SK-N-SH (cell line): ENCODE results near the gene TRMO. TPM values are rescaled to one million over a fixed set of nuclear protein-coding genes. Genes with fewer than 3 reads are reported as not detected.

Source experiments
- CTCF ChIA-PET: fragments of 300-600, 350-600 bp; formaldehyde crosslinking; extraction: SDS; loops from one replicate; lab custom pipeline; 2021; lab: Yijun Ruan, JAX
- POLR2A ChIA-PET: fragments of 350-600 bp; sonication (Branson Sonifier 250); formaldehyde crosslinking; extraction: SDS; loops from one replicate; lab custom pipeline; 2020; ENCODE audit warnings: antibody characterized with exemption, inconsistent platforms; lab: Yijun Ruan, JAX
- DNase-seq: peaks from one replicate; pipeline ENCODE4 v3.0.0; 2012
- H2AFZ ChIP-seq: fragments of 200-600 bp; sonication (generic); 2 replicates; pipeline ENCODE4 v1.8.1; 2016; ENCODE audit warnings: antibody characterized with exemption, mild to moderate bottlenecking, low read depth
- H3F3A ChIP-seq: fragments of 200-600 bp; sonication (generic); replicated peaks from 2 replicates; pipeline ENCODE3; 2016; ENCODE audit warnings: antibody characterized with exemption, mild to moderate bottlenecking; ENCODE audit not compliant: insufficient read depth
- H3K27ac ChIP-seq, 2 experiments: fragments of 200-500 bp in 1 of 2; fragments of 200-600 bp in 1 of 2; sonication (Bioruptor generic) in 1 of 2; sonication (generic), shearing (Covaris generic) in 1 of 2; 2 replicates each; pipeline versions ENCODE4 v1.5.1 to v1.6.1; 2014 to 2016; ENCODE audit warnings: low read depth in 2 of 2, inconsistent platforms in 1 of 2, low read length in 1 of 2, mild to moderate bottlenecking in 1 of 2, mixed read lengths in 1 of 2
- H3K27me3 ChIP-seq: fragments of 200-600 bp; sonication (generic), shearing (Covaris generic); 2 replicates; pipeline ENCODE4 v1.6.1; 2016; ENCODE audit warnings: mixed run types; ENCODE audit not compliant: insufficient read depth
- H3K36me3 ChIP-seq, 2 experiments: fragments of 200-500 bp in 1 of 2; fragments of 200-600 bp in 1 of 2; sonication (Bioruptor generic) in 1 of 2; sonication (generic) in 1 of 2; replicated peaks in 1 of 2; 2 replicates each; pipeline versions ENCODE3 to v1.5.1; 2014 to 2016; ENCODE audit warnings: low read length in 1 of 2, mild to moderate bottlenecking in 1 of 2; ENCODE audit not compliant: insufficient read depth in 2 of 2, control insufficient read depth in 1 of 2
- H3K4me1 ChIP-seq, 2 experiments: fragments of 200-500 bp in 1 of 2; fragments of 200-600 bp in 1 of 2; sonication (Bioruptor generic) in 1 of 2; sonication (generic), shearing (Covaris generic) in 1 of 2; 2 replicates each; pipeline versions ENCODE4 v1.5.1 to v1.6.1; 2014 to 2016; ENCODE audit warnings: low read depth in 1 of 2, low read length in 1 of 2, mixed run types in 1 of 2; ENCODE audit not compliant: insufficient read depth in 2 of 2, control insufficient read depth in 1 of 2
- H3K4me2 ChIP-seq: fragments of 200-600 bp; sonication (generic), shearing (Covaris generic); 2 replicates; pipeline ENCODE4 v1.6.1; 2017; ENCODE audit warnings: mixed run types
- H3K4me3 ChIP-seq, 2 experiments: fragments of 200-500 bp in 1 of 2; fragments of 200-600 bp in 1 of 2; sonication (Bioruptor generic) in 1 of 2; sonication (generic), shearing (Covaris generic) in 1 of 2; 2 replicates each; pipeline versions ENCODE4 v1.5.1 to v1.8.1; 2014 to 2016; ENCODE audit warnings: low read depth in 2 of 2, inconsistent platforms in 1 of 2, low read length in 1 of 2, mild to moderate bottlenecking in 1 of 2, mixed read lengths in 1 of 2, moderate library complexity in 1 of 2
- H3K79me2 ChIP-seq: fragments of 200-600 bp; sonication (generic); 2 replicates; pipeline ENCODE4 v1.8.1; 2017; ENCODE audit warnings: mild to moderate bottlenecking; ENCODE audit not compliant: insufficient read depth
- H3K9ac ChIP-seq: fragments of 200-600 bp; sonication (generic); 2 replicates; pipeline ENCODE4 v1.6.1; 2017; ENCODE audit warnings: mixed run types
- H3K9me2 ChIP-seq: fragments of 200-600 bp; sonication (generic); 2 replicates; pipeline ENCODE4 v1.6.1; 2017; ENCODE audit warnings: mixed run types
- H3K9me3 ChIP-seq: fragments of 200-600 bp; sonication (generic); 2 replicates; pipeline ENCODE4 v1.6.1; 2017; ENCODE audit warnings: mixed run types, mild to moderate bottlenecking, moderate library complexity
- H4K20me1 ChIP-seq: fragments of 200-600 bp; sonication (generic); 2 replicates; pipeline ENCODE4 v1.6.1; 2017; ENCODE audit warnings: mild to moderate bottlenecking, mixed run types; ENCODE audit not compliant: insufficient read depth
- CTCF ChIP-seq: fragments of 200-600 bp; sonication (generic); IDR thresholded peaks from 2 replicates; pipeline ENCODE4 v1.6.1; 2017; ENCODE audit warnings: antibody characterized with exemption, mild to moderate bottlenecking, moderate library complexity
- EP300 ChIP-seq, 2 experiments: IDR thresholded peaks; 2 replicates each; pipeline versions ENCODE4 v1.4.0 to v1.6.1; 2012; ENCODE audit warnings: borderline replicate concordance in 1 of 2, low read depth in 1 of 2, low read length in 1 of 2
- EZH2phosphoT487 ChIP-seq: fragments of 200-600 bp; sonication (generic); IDR thresholded peaks from 2 replicates; pipeline ENCODE4 v1.6.1; 2017; ENCODE audit warnings: low read depth, mixed run types, mild to moderate bottlenecking, antibody characterized with exemption, moderate library complexity, borderline replicate concordance
- FOSL2 ChIP-seq: IDR thresholded peaks from 2 replicates; pipeline ENCODE4 v1.4.0; 2012; ENCODE audit warnings: low read depth, mild to moderate bottlenecking, moderate library complexity, borderline replicate concordance
- FOXJ3 ChIP-seq: sonication (generic); formaldehyde crosslinking; IDR thresholded peaks from 2 replicates; pipeline ENCODE4 v1.5.1; 2020; ENCODE audit warnings: mild to moderate bottlenecking, missing genetic modification reagents
- FOXM1 ChIP-seq: IDR thresholded peaks from 2 replicates; pipeline ENCODE4 v1.4.0; 2012; ENCODE audit warnings: low read depth, mild to moderate bottlenecking
- GABPA ChIP-seq: IDR thresholded peaks from 2 replicates; pipeline ENCODE4 v1.4.0; 2012; ENCODE audit warnings: low read depth, mild to moderate bottlenecking
- GATA2 ChIP-seq: sonication (generic); formaldehyde crosslinking; IDR thresholded peaks from 2 replicates; pipeline ENCODE4 v1.5.0; 2020; ENCODE audit warnings: mild to moderate bottlenecking, missing genetic modification reagents
- JUND ChIP-seq: IDR thresholded peaks from 2 replicates; pipeline ENCODE4 v1.4.0; 2012
- MAX ChIP-seq: IDR thresholded peaks from 2 replicates; pipeline ENCODE4 v1.4.0; 2012; ENCODE audit warnings: low read depth
- MEF2A ChIP-seq: IDR thresholded peaks from 2 replicates; pipeline ENCODE4 v1.4.0; 2012; ENCODE audit warnings: low read depth, borderline replicate concordance
- MXI1 ChIP-seq: IDR thresholded peaks from 2 replicates; pipeline ENCODE4 v1.6.1; 2012; ENCODE audit warnings: mild to moderate bottlenecking, low read depth, low read length, improper control_type of control experiment
- NFIC ChIP-seq: IDR thresholded peaks from 2 replicates; pipeline ENCODE4 v1.4.0; 2012; ENCODE audit warnings: borderline replicate concordance
- RCOR1 ChIP-seq: fragments of 150-350 bp; IDR thresholded peaks from 2 replicates; pipeline ENCODE4 v1.6.1; 2017; ENCODE audit warnings: antibody characterized with exemption, low read length
- TCF12 ChIP-seq: IDR thresholded peaks from 2 replicates; pipeline ENCODE4 v1.4.0; 2012
- TEAD4 ChIP-seq: IDR thresholded peaks from 2 replicates; pipeline ENCODE4 v1.4.0; 2012; ENCODE audit warnings: mild to moderate bottlenecking, borderline replicate concordance; ENCODE audit not compliant: insufficient read depth
- USF1 ChIP-seq: IDR thresholded peaks from 2 replicates; pipeline ENCODE4 v1.4.0; 2012; ENCODE audit warnings: low read depth, borderline replicate concordance
- USF2 ChIP-seq: fragments of 150-350 bp; IDR thresholded peaks from 2 replicates; pipeline ENCODE4 v1.6.1; 2017; ENCODE audit warnings: antibody characterized with exemption, low read length, low read depth, borderline replicate concordance
- ZBTB33 ChIP-seq: IDR thresholded peaks from 2 replicates; pipeline ENCODE4 v1.4.0; 2012; ENCODE audit warnings: low read depth, borderline replicate concordance
- WGBS: methylation state at CpG from one replicate; pipeline ENCODE4 v1.1.6; 2017; ENCODE audit warnings: low lambda C conversion rate; 5-methylcytosine and 5-hydroxymethylcytosine counted together
- polyA plus RNA-seq, 3 experiments: library from polyadenylated mRNA; depleted of rRNA; stranded (reverse); fragments of >200 nt; gene quantifications; 2 replicates each; pipeline ENCODE4 v1.2.3, GENCODE V29; 2012
- TF ChIP-seq, protein P1 (sequence below): fragments of 150-350 bp; IDR thresholded peaks from 2 replicates; pipeline ENCODE4 v1.6.1; 2016; ENCODE audit warnings: mild to moderate bottlenecking, low read depth, low read length

The TRMO gene
- polyA plus RNA-seq, 1 of the 3 experiments (the other 2 are of a cell fraction), result 8.1 TPM

- Histone ChIP-seq H3K9me3 (no peaks in the 10 kb centered on the region), H2AFZ (no peak overlapping the region), H3K4me1 (no peaks in the 10 kb centered on the region), H3F3A (no peaks in the 10 kb centered on the region), H3K27me3 (peaks cover 11% of the 10 kb centered on the region; the same call in 1 of the 2 replicates), H3K9ac (no peak overlapping the region), H3K4me3 (no peak overlapping the region), H3K36me3 (no peaks in the 10 kb centered on the region), H3K4me2 (no peak overlapping the region), H3K27ac (no peak overlapping the region), H3K9me2 (no peaks in the 10 kb centered on the region), H4K20me1 (no peaks in the 10 kb centered on the region), H3K79me2 (no peaks in the 10 kb centered on the region)
- WGBS, result 18% methylated on average over 3 of the region's 3 CpGs
- ChIA-PET CTCF (interaction anchor here (4.7 kb wide), 1 partner anchor 18 kb away, joined by 27 read pairs; the partner anchor contains the start of gene TRMO), POLR2A (no interaction called here)
- TF ChIP-seq TEAD4 (no peak), USF2 (no peak), ZBTB33 (no peak), FOSL2 (no peak), USF1 (no peak), EP300 (IDR thresholded peaks at IDR 0.05; ENCODE audit: borderline replicate concordance in 1 of 2, low read depth in 1 of 2, low read length in 1 of 2) (no peak), MAX (no peak), GABPA (no peak), FOXJ3 (CRISPR knock-in tag) (no peak), GATA2 (no peak), FOXM1 (no peak), RCOR1 (no peak), MXI1 (no peak), EZH2phosphoT487 (no peak), MEF2A (no peak), CTCF (no peak), TCF12 (no peak), JUND (no peak), NFIC (no peak)
- TF ChIP-seq, protein P1, sequence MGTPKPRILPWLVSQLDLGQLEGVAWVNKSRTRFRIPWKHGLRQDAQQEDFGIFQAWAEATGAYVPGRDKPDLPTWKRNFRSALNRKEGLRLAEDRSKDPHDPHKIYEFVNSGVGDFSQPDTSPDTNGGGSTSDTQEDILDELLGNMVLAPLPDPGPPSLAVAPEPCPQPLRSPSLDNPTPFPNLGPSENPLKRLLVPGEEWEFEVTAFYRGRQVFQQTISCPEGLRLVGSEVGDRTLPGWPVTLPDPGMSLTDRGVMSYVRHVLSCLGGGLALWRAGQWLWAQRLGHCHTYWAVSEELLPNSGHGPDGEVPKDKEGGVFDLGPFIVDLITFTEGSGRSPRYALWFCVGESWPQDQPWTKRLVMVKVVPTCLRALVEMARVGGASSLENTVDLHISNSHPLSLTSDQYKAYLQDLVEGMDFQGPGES, result no peak
- no peak for DNase-seq
These were observed 18.4 kb upstream of the TRMO start for GRCh38 chr9:97940741-97941140.
